Fibroblast of mammary gland (primary cell): Measurements from ENCODE around the gene CREB3.

Experiments
- DNase-seq: peaks from one replicate; pipeline ENCODE4 v3.0.0-alpha.2; 2010; ENCODE audit warnings: low read depth
- H3K4me3 ChIP-seq: 2 replicates; pipeline ENCODE4 v1.5.1; 2011; ENCODE audit warnings: low read depth, mild to moderate bottlenecking, low read length, moderate library complexity; ENCODE audit not compliant: control insufficient read depth
- CTCF ChIP-seq: conservative IDR thresholded peaks from 2 replicates; pipeline ENCODE4 v1.5.1; 2011; ENCODE audit warnings: low read depth, low read length, inconsistent platforms; ENCODE audit not compliant: control insufficient read depth, insufficient read depth

The CREB3 gene

GRCh38 chr9:35702696-35703095 is 29.8 kb upstream of the CREB3 start:
- no peak overlapping the region for H3K4me3 ChIP-seq
- DNase-seq = no peak
- TF ChIP-seq CTCF = no peak

- no peak overlapping the region for H3K4me3 ChIP-seq
- no peak for TF ChIP-seq CTCF
- DNase-seq = no peak
Measured at GRCh38 chr9:35703906-35704672, 28.4 kb upstream of the CREB3 start.

GRCh38 chr9:35705372-35705771 is 27.1 kb upstream of the CREB3 start:
- DNase-seq = no peak
- no peak overlapping the region for H3K4me3 ChIP-seq
- TF ChIP-seq CTCF = no peak

GRCh38 chr9:35705836-35706430 is 26.5 kb upstream of the CREB3 start:
- no peak for TF ChIP-seq CTCF
- DNase-seq = no peak
- H3K4me3 ChIP-seq = no peak overlapping the region

GRCh38 chr9:35706951-35707350 is 25.5 kb upstream of the CREB3 start:
- H3K4me3 ChIP-seq = no peak overlapping the region
- no peak for TF ChIP-seq CTCF
- DNase-seq = no peak

GRCh38 chr9:35708146-35708545 is 24.3 kb upstream of the CREB3 start:
- DNase-seq = no peak
- TF ChIP-seq CTCF = no peak
- no peak overlapping the region for H3K4me3 ChIP-seq
